Adrenal gland (tissue), 12 donors: ENCODE measurements around the gene RACK1. TPM values are rescaled to one million over a fixed set of nuclear protein-coding genes. Genes with fewer than 3 reads are reported as not detected.

ENCODE experiments used
- DNase-seq, 7 donors: peaks; one replicate each; pipeline ENCODE4 v3.0.0-alpha.2; 2019 to 2020
- H3K27ac ChIP-seq, 5 donors: fragments of 200-600 bp; sonication (generic) in 4 of 5; 1 replicate in 3 of 5; 2 replicates in 2 of 5; pipeline versions ENCODE4 v1.5.1 to v1.8.0; 2016 to 2020; ENCODE audit warnings: mild to moderate bottlenecking in 1 of 5
- H3K27me3 ChIP-seq: fragments of 200-600 bp; 2 replicates; pipeline ENCODE4 v1.8.0; 2021
- H3K36me3 ChIP-seq, 2 donors: fragments of 200-600 bp; replicated peaks in 1 of 2; 1 replicate in 1 of 2; 2 replicates in 1 of 2; pipeline versions ENCODE4 v1.5.1 to v1.8.0; 2018 to 2022
- H3K4me1 ChIP-seq, 2 donors: fragments of 200-600 bp; replicated peaks in 1 of 2; 1 replicate in 1 of 2; 2 replicates in 1 of 2; pipeline versions ENCODE4 v1.5.1 to v1.8.0; 2018 to 2021
- H3K4me3 ChIP-seq, 4 donors: fragments of 200-600 bp; sonication (generic) in 3 of 4; one replicate each; pipeline ENCODE4 v1.5.1; 2016 to 2018
- H3K9me3 ChIP-seq, 3 donors: fragments of 200-600 bp; sonication (generic) in 1 of 3; replicated peaks in 1 of 3; 1 replicate in 2 of 3; 2 replicates in 1 of 3; pipeline versions ENCODE4 v1.5.1 to v1.8.0; 2016 to 2021
- POLR2A ChIP-seq, 2 donors: fragments of 450-650 bp; IDR thresholded peaks; one replicate each; pipeline ENCODE4 v1.6.1; 2017; ENCODE audit warnings: antibody characterized with exemption in 2 of 2, mild to moderate bottlenecking in 2 of 2, moderate library complexity in 1 of 2
- WGBS, 4 donors: extraction: QIAGEN DNeasy Blood & Tissue Kit in 2 of 4; methylation state at CpG; one replicate each; pipeline versions ENCODE4 v1.1.5 to v1.1.7; 2013 to 2017; 5-methylcytosine and 5-hydroxymethylcytosine counted together
- intact Hi-C, 2 donors: fragments of 100-400 bp; cut with DNase I; formaldehyde crosslinking; loops; one replicate each; pipeline versions ENCODE4 v1.14.1 to v1.15.0; 2022 to 2023
- polyA plus RNA-seq, 3 donors: library from polyadenylated mRNA; stranded (reverse); fragments of 200-250 nt in 2 of 3; fragments of 350-450 nt in 1 of 3; fragmentation: Illumina TruSeq in 1 of 3; extraction: RNeasy Lipid Tissue Mini Kit (QIAGEN cat#74804) in 1 of 3; gene quantifications; one replicate each; pipeline ENCODE4 v1.2.3, GENCODE V29; 2013 to 2014
- total RNA-seq, 9 donors: library from RNA; depleted of rRNA in 4 of 9; stranded (reverse); fragments of >200 nt in 4 of 9; fragments of 120-200 nt in 1 of 9; fragmentation: NEBNext Ultra II Directional in 1 of 9; extraction: Animal tissue kit (Norgen Biotek cat#: 25700) in 1 of 9; gene quantifications; one replicate each; pipeline versions ENCODE4 v1.1.0 to v1.2.4, GENCODE V29; 2013 to 2023
- TF ChIP-seq, protein P1 (sequence below), 6 experiments: fragments of 450-650 bp in 4 of 6; fragments of 200-600 bp in 2 of 6; sonication (generic) in 1 of 6; IDR thresholded peaks; 1 replicate in 5 of 6; 2 replicates in 1 of 6; pipeline versions ENCODE4 v1.5.1 to v1.8.0; 2016 to 2021; ENCODE audit warnings: antibody characterized with exemption in 6 of 6, mild to moderate bottlenecking in 2 of 6, moderate library complexity in 1 of 6
- donor health status: healthy with polysubstance abuse.
- donor health status: Bipolar disorder and iron deficiency.
- donor health status: DM: yes; HTN: yes; CAD: no.
- donor health status: DM: no; HTN: no; CAD: no.
- donor health status: DM: no; HTN: no; CAD: no.
- donor health status: DM: yes; HTN: yes; CAD: no.

Gene RACK1
- total and polyA plus RNA-seq, 12 donors, result 1,252 to 3,641 (median 2,099) TPM

DNA sequence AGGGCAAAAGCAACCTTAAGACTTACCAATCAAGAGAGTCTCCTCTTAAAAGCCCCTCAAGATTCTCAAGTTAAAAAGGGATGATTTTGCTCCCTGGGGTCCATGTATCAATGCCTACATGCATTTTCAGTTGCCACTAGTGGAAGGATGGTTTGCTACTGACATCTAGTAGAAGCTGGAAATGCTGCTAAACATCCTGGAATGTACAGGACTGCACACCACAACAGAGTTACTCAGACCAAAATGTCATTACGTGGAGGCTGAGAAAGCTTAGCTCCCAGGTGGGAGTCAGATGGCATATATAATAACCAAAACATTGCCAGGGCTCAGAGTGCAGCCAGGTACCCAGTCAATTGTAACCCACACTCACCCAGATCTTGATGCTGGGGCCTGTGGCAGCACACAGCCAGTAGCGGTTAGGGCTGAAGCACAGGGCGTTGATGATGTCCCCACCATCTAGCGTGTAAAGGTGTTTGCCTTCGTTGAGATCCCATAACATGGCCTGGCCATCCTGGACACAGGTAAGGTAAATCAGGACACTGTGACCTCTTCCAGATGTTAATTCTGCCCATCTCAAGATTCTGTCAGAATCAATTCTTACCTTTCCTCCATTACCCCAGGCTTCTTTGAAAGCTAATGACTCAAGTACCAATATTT lies 5.8 kb downstream of the RACK1 start:
- Histone ChIP-seq H3K4me3 (no peak overlapping the region), H3K4me1 (peaks cover 14 to 22% of the 10 kb centered on the region in 2 donors), H3K36me3 (peaks cover 4 to 96% of the 10 kb centered on the region in 2 donors), H3K27ac (no peak overlapping the region), H3K9me3 (no peaks in the 10 kb centered on the region), H3K27me3 (no peaks in the 10 kb centered on the region)
- TF ChIP-seq POLR2A (IDR thresholded peaks at IDR 0.05), result no peak
- TF ChIP-seq, protein P1, sequence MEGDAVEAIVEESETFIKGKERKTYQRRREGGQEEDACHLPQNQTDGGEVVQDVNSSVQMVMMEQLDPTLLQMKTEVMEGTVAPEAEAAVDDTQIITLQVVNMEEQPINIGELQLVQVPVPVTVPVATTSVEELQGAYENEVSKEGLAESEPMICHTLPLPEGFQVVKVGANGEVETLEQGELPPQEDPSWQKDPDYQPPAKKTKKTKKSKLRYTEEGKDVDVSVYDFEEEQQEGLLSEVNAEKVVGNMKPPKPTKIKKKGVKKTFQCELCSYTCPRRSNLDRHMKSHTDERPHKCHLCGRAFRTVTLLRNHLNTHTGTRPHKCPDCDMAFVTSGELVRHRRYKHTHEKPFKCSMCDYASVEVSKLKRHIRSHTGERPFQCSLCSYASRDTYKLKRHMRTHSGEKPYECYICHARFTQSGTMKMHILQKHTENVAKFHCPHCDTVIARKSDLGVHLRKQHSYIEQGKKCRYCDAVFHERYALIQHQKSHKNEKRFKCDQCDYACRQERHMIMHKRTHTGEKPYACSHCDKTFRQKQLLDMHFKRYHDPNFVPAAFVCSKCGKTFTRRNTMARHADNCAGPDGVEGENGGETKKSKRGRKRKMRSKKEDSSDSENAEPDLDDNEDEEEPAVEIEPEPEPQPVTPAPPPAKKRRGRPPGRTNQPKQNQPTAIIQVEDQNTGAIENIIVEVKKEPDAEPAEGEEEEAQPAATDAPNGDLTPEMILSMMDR (IDR thresholded peaks at IDR 0.05), result no peak
- whole genome bisulfite sequencing, 4 donors, result 82 to 96% (median 87%) methylated on average over 1 to 5 of the region's 5 CpGs
- intact Hi-C loops, result loop anchor here in 1 of 2 donors (2.0 kb wide), 1 partner anchor 13 kb away; no protein-coding TSS in a partner anchor
- DNase-seq, result no peak

DNA sequence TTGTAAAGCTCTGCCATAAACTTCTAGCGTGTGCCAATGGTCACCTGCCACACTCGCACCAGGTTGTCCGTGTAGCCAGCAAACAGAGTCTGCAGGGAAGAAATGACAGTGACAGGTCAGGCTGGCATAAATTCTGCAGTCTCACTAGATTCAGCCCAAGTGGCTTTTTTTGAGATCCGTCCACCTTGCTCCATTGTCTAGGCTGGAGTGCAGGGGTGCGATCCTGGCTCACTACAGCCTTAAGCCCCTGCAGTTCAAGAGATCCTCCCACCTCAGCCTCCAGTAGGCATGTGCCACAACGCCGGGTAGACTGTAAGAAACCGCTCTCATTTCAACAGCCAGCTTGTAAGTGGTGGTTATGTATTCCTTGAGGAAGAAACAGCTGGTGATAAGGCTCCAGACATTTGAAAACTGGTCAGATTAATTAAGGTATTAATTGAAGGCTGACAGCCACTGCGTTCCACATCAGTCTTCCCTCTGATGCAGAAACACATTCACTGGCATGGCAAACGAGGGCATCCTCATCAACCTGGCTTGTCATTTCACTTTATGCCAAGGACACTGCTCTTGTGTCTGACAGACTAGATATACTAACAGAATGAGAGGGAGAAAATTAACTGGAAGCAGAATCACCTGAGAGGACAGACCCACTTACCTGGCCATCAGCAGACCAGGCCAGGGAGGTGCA lies 6.6 kb downstream of the RACK1 start:
- Histone ChIP-seq H3K4me3 (no peak overlapping the region), H3K27ac (no peak overlapping the region), H3K36me3 (peaks cover 4 to 97% of the 10 kb centered on the region in 2 donors), H3K27me3 (no peaks in the 10 kb centered on the region), H3K9me3 (no peaks in the 10 kb centered on the region), H3K4me1 (peaks cover 10 to 18% of the 10 kb centered on the region in 2 donors)
- TF ChIP-seq, protein P1 (IDR thresholded peaks at IDR 0.05), result no peak
- no peak for TF ChIP-seq POLR2A (IDR thresholded peaks at IDR 0.05)
- 84 to 88% (median 85%) methylated on average over 9 to 10 of the region's 10 CpGs for WGBS, 4 donors
- intact Hi-C loops, result no loop called here
- DNase-seq, result no peak

DNA sequence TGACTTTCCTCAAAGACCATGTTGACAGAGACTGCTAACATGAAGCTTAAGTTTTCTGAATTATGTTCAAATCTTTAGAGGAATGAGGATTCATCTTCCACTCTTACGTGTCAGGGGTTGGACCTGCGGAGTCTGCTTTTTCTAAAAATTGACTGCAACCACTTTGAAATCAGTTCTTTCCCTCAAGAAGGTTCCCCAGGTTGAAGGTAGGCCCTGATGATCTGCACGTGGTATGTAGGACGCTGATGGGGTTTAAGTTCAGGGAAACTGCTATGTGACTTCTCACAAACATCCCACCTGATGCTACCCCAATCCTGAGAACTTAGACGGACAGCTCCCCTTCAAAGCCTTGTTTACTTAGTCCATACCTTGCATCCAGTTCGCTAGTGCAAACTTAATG lies 7.2 kb downstream of the RACK1 start:
- H3K9me3 ChIP-seq, result no peaks in the 10 kb centered on the region
- intact Hi-C loops, result no loop called here
- no peak overlapping the region for H3K27ac ChIP-seq
- no peaks in the 10 kb centered on the region for H3K27me3 ChIP-seq
- DNase-seq, result no peak
- peaks cover 4 to 91% of the 10 kb centered on the region in 2 donors for H3K36me3 ChIP-seq
- H3K4me3 ChIP-seq, result no peak overlapping the region
- 77 to 85% (median 82%) methylated on average over 6 of the region's 6 CpGs for WGBS, 4 donors
- H3K4me1 ChIP-seq, result peaks cover 4 to 12% of the 10 kb centered on the region in 2 donors
- TF ChIP-seq, protein P1 (IDR thresholded peaks at IDR 0.05), result no peak
- TF ChIP-seq POLR2A (IDR thresholded peaks at IDR 0.05), result no peak

DNA sequence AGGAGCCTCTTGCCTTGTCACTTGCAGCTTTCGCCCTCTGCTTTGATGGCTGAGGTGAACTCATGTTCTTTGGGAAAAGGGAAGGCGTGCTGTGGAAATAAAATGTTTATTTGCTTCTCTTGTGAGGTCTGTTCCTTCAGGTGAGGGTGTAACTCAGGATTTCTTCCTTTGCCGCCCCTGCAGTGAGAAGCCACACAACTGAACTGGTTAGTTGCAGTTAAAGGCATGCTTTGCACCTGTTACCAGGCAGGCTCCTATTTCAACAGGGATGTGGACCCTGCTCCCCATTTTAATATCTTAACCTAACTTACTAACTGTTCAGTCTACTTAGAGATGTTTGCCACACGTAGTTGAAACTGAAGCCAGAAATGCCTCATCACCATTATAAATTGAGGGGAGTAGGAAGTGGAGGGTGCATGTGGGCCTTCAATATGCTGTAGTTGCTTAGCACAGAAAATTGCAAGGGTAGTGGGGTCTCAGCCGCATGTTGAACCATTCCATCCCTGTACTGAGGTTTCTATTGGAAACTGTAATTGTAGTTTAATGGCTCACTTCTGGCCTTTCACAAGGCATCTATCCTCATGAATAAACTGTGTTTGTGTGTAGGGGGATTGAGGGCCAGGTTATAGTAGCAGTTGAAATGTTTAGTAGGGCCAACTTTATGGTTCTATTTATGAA lies 7.9 kb downstream of the RACK1 start:
- TF ChIP-seq, protein P1 (IDR thresholded peaks at IDR 0.05), result no peak
- TF ChIP-seq POLR2A (IDR thresholded peaks at IDR 0.05), result no peak
- Histone ChIP-seq H3K4me1 (peaks cover 0 to 6% of the 10 kb centered on the region in 2 donors), H3K27me3 (no peaks in the 10 kb centered on the region), H3K4me3 (no peak overlapping the region), H3K36me3 (peaks cover 4 to 91% of the 10 kb centered on the region in 2 donors), H3K9me3 (no peaks in the 10 kb centered on the region), H3K27ac (no peak overlapping the region)
- intact Hi-C loops, result no loop called here
- DNase-seq, result no peak
- WGBS, 4 donors, result 67 to 85% (median 77%) methylated on average over 5 of the region's 5 CpGs
